Lung (tissue), 12 donors: ENCODE measurements around the gene RBMX. TPM values are rescaled to one million over a fixed set of nuclear protein-coding genes. Genes with fewer than 3 reads are reported as not detected.
"Not testable (repeated sequence)": the region's sequence is repeated elsewhere in the genome, so short reads cannot be mapped to it uniquely, and the experiment has no call there.

Source experiments
- ATAC-seq: fragments of 200-7000 bp; cut with Tn5 transposase; one replicate; pipeline ENCODE4 v1.9.1; 2020; ENCODE audit warnings: moderate number of reproducible peaks; ENCODE audit not compliant: insufficient read depth, low FRiP score
- DNase-seq, 3 donors: peaks; one replicate each; pipeline ENCODE4 v3.0.0-alpha.2; 2013 to 2017
- H3K27ac ChIP-seq, 2 donors: one replicate each; pipeline ENCODE4 v1.5.1; 2013; ENCODE audit warnings: mild to moderate bottlenecking in 2 of 2, moderate library complexity in 2 of 2, control low read depth in 1 of 2, inconsistent platforms in 1 of 2, low read depth in 1 of 2, low read length in 1 of 2
- H3K27me3 ChIP-seq, 3 donors: one replicate each; pipeline ENCODE4 v1.5.1; 2013; ENCODE audit warnings: low read length in 2 of 3; ENCODE audit not compliant: control insufficient read depth in 3 of 3, insufficient read depth in 3 of 3
- H3K36me3 ChIP-seq, 4 donors: one replicate each; pipeline ENCODE4 v1.5.1; 2013; ENCODE audit warnings: low read length in 4 of 4, mild to moderate bottlenecking in 1 of 4, moderate library complexity in 1 of 4; ENCODE audit not compliant: control insufficient read depth in 4 of 4, insufficient read depth in 4 of 4
- H3K4me1 ChIP-seq, 5 donors: one replicate each; pipeline ENCODE4 v1.5.1; 2013; ENCODE audit warnings: low read length in 5 of 5, mild to moderate bottlenecking in 2 of 5, moderate library complexity in 1 of 5; ENCODE audit not compliant: control insufficient read depth in 5 of 5, insufficient read depth in 5 of 5
- H3K4me3 ChIP-seq: one replicate; pipeline ENCODE4 v1.5.1; 2013; ENCODE audit warnings: mild to moderate bottlenecking, control low read depth, moderate library complexity
- H3K9ac ChIP-seq, 2 donors: one replicate each; pipeline ENCODE4 v1.5.1; 2013; ENCODE audit warnings: low read length in 2 of 2, control low read depth in 1 of 2; ENCODE audit not compliant: insufficient read depth in 1 of 2
- H3K9me3 ChIP-seq, 4 donors: one replicate each; pipeline ENCODE4 v1.5.1; 2013; ENCODE audit warnings: low read length in 3 of 4, mild to moderate bottlenecking in 1 of 4, moderate library complexity in 1 of 4; ENCODE audit not compliant: control insufficient read depth in 4 of 4, insufficient read depth in 3 of 4
- WGBS, 2 donors: extraction: QIAGEN DNeasy Blood & Tissue Kit; methylation state at CpG; one replicate each; pipeline ENCODE4 v1.1.7; 2013; 5-methylcytosine and 5-hydroxymethylcytosine counted together
- polyA plus RNA-seq, 2 donors: library from polyadenylated mRNA; stranded (reverse); fragments of 200-250 nt; gene quantifications; one replicate each; pipeline ENCODE4 v1.2.1, GENCODE V29; 2013
- total RNA-seq, 2 donors: library from RNA; depleted of rRNA in 1 of 2; stranded (reverse); fragments of >200 nt in 1 of 2; gene quantifications; one replicate each; pipeline ENCODE4 v1.2.1, GENCODE V29; 2014 to 2021
- TF ChIP-seq, protein P1 (sequence below): IDR thresholded peaks from 2 replicates; pipeline ENCODE4 v1.5.1; 2012; ENCODE audit warnings: mild to moderate bottlenecking; ENCODE audit errors: control extremely low read depth, extremely low read depth
- donor health status: control.
- donor health status: control.
- donor health status: Bipolar disorder and iron deficiency.
- donor health status: healthy.
- donor health status: DM: yes; HTN: yes; CAD: no.

The RBMX gene
- total and polyA plus RNA-seq, 4 donors: 89.0 to 280 (median 113) TPM

GRCh38 chrX:136896121-136896914 lies 15.8 kb upstream of the RBMX start:
- no peak overlapping the region for H3K4me3 ChIP-seq
- ATAC-seq (no peak), DNase-seq (no peak)
- no peaks in the 10 kb centered on the region for H3K27me3 ChIP-seq
- H3K27ac ChIP-seq: no peak overlapping the region
- H3K4me1 ChIP-seq: no peaks in the 10 kb centered on the region
- WGBS, 2 donors: 73 to 93% methylated on average over 7 of the region's 7 CpGs
- H3K36me3 ChIP-seq: no peaks in the 10 kb centered on the region
- H3K9ac ChIP-seq: no peak overlapping the region
- TF ChIP-seq, protein P1, sequence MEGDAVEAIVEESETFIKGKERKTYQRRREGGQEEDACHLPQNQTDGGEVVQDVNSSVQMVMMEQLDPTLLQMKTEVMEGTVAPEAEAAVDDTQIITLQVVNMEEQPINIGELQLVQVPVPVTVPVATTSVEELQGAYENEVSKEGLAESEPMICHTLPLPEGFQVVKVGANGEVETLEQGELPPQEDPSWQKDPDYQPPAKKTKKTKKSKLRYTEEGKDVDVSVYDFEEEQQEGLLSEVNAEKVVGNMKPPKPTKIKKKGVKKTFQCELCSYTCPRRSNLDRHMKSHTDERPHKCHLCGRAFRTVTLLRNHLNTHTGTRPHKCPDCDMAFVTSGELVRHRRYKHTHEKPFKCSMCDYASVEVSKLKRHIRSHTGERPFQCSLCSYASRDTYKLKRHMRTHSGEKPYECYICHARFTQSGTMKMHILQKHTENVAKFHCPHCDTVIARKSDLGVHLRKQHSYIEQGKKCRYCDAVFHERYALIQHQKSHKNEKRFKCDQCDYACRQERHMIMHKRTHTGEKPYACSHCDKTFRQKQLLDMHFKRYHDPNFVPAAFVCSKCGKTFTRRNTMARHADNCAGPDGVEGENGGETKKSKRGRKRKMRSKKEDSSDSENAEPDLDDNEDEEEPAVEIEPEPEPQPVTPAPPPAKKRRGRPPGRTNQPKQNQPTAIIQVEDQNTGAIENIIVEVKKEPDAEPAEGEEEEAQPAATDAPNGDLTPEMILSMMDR: no peak
- no peaks in the 10 kb centered on the region for H3K9me3 ChIP-seq

- no peaks in the 10 kb centered on the region for H3K4me1 ChIP-seq
Measured at GRCh38 chrX:136892412-136892811, 11.9 kb upstream of the RBMX start.

GRCh38 chrX:136890596-136890995 lies 10.1 kb upstream of the RBMX start:
- not testable (repeated sequence) for H3K9ac ChIP-seq, DNase-seq, H3K9me3 ChIP-seq, H3K27me3 ChIP-seq, H3K27ac ChIP-seq, H3K36me3 ChIP-seq, H3K4me1 ChIP-seq, H3K4me3 ChIP-seq, ATAC-seq
- 80 to 84% methylated on average over 6 of the region's 6 CpGs for WGBS, 2 donors

More at GRCh38 chrX:136892412-136892811, 11.9 kb upstream of the RBMX start:
- TF ChIP-seq, protein P1: no peak
- 73 to 98% methylated on average over 3 of the region's 3 CpGs for WGBS, 2 donors
- Histone ChIP-seq H3K27me3 (no peaks in the 10 kb centered on the region), H3K36me3 (no peaks in the 10 kb centered on the region), H3K9me3 (no peaks in the 10 kb centered on the region), H3K9ac (no peak overlapping the region), H3K27ac (no peak overlapping the region), H3K4me3 (no peak overlapping the region)
- DNase-seq (no peak), ATAC-seq (no peak)

DNA sequence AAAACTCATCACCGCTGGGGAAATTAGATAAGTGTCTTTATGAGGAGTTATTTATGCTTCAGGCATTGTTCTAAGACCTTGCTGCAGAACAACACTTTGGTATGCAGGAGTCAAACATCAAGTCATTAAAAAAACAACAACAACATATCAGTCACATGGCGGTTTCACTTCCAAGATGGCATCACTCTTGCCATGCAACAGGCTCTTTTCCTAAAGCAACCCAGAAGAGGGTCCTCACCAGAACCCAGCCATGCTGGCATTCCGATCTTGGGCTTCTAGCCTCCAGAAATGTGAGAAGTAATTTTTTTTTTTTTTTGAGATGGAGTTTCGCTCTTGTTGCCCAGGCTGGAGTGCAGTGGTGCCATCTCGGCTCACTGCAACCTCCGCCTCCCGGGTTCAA lies 8.7 kb upstream of the RBMX start:
- Histone ChIP-seq H3K4me1 (peaks cover 0 to 2% (median 0%) of the 10 kb centered on the region in 5 donors), H3K27ac (no peak overlapping the region), H3K9me3 (no peaks in the 10 kb centered on the region), H3K4me3 (no peak overlapping the region), H3K9ac (no peak overlapping the region), H3K36me3 (no peaks in the 10 kb centered on the region), H3K27me3 (no peaks in the 10 kb centered on the region)
- DNase-seq (no peak), ATAC-seq (no peak)
- WGBS, 2 donors: 94 to 98% methylated on average over 4 to 7 of the region's 7 CpGs
- TF ChIP-seq, protein P1: no peak
